Measurements from ENCODE around the gene PRKCB.

GRCh38 chr16:23867566-23867965 is 31.8 kb downstream of the PRKCB start:
- no peak for TF ChIP-seq CTCF (conservative IDR thresholded peaks at IDR 0.05 in 1 of 2, IDR thresholded peaks at IDR 0.05 in 1 of 2; ENCODE audit: low read depth in 1 of 2, low read length in 2 of 2)
- no peak for TF ChIP-seq EZH2 (IDR thresholded peaks at IDR 0.05; ENCODE audit: low read length, missing control alignments)
